Chondrocyte (in vitro differentiated cells): ENCODE results near the gene OSGEP. TPM values are rescaled to one million over a fixed set of nuclear protein-coding genes. Genes with fewer than 3 reads are reported as not detected.
A peak's percentile ranks its signal among the peaks of the same experiment; 100 is the strongest.

Source experiments
- DNase-seq: peaks from one replicate; pipeline ENCODE4 v3.0.0; 2021; ENCODE audit warnings: mixed read lengths, low spot score
- H3K27ac Mint-ChIP-seq: one replicate; pipeline ENCODE4 v1.8.0; 2021; ENCODE audit warnings: mild to moderate bottlenecking, moderate library complexity, mixed read lengths; ENCODE audit not compliant: unreplicated experiment
- H3K27me3 Mint-ChIP-seq: 2 replicates; pipeline ENCODE4 v1.8.0; 2021; ENCODE audit warnings: low read depth, mixed read lengths
- H3K36me3 Mint-ChIP-seq: 2 replicates; pipeline ENCODE4 v1.8.0; 2021; ENCODE audit warnings: low read depth, mixed read lengths
- H3K4me1 Mint-ChIP-seq: 2 replicates; pipeline ENCODE4 v1.8.0; 2021; ENCODE audit warnings: low read depth, mild to moderate bottlenecking, mixed read lengths
- H3K4me3 Mint-ChIP-seq: one replicate; pipeline ENCODE4 v1.8.0; 2021; ENCODE audit warnings: mild to moderate bottlenecking, moderate library complexity, mixed read lengths; ENCODE audit not compliant: unreplicated experiment
- H3K9me3 Mint-ChIP-seq: 2 replicates; pipeline ENCODE4 v1.8.0; 2021; ENCODE audit warnings: low read depth, mixed read lengths
- CTCF ChIP-seq: fragments of 200-600 bp; sonication (generic); IDR thresholded peaks from 2 replicates; pipeline ENCODE4 v1.5.0; 2021; ENCODE audit warnings: antibody characterized with exemption, mild to moderate bottlenecking, moderate library complexity
- total RNA-seq: library from RNA; stranded (reverse); gene quantifications from 3 replicates; pipeline ENCODE4 v1.2.1, GENCODE V29; 2021

OSGEP gene
- total RNA-seq, 1 donor from 2014 or later = 26.0 TPM

- Mint-ChIP-seq H3K4me3 (no peak overlapping the region), H3K27me3 (peaks cover 7% of the 10 kb centered on the region), H3K36me3 (peaks cover 33% of the 10 kb centered on the region), H3K27ac (no peak overlapping the region), H3K4me1 (no peaks in the 10 kb centered on the region), H3K9me3 (no peaks in the 10 kb centered on the region)
- no peak for DNase-seq
- TF ChIP-seq CTCF = no peak
Measured at GRCh38 chr14:20478894-20479293, 24.3 kb upstream of the OSGEP start.

DNA sequence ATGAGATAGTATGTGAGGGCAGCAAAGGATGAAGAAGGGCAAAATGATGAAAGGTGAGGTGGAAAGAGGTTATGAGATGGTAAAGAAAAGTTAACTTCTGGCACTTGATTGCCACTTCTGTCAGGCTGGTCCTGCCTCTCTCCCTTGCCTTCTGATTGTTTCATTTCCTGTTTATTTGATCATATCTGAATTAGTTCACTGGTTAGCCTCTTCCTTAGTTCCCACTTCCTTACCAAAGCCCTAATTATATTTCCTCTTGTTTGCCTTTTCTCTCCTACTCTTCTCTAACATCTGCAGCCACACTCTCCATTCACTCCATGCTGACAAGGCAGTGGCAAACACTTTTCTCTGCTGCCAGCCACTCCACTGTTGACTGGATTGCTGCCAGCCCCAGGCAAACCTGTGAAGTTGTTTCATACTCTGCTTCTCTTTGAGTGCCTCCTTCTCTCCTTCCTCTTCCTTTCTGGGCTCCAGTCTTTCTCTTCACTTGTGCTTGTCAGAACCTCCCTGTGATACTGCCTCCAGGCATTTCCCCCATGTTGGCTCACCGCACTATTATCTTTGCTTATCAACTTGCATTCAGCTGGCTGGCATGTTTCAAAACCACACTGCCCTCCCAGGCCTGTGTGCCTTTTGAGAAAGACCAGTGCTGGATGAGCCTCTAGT lies 22.7 kb upstream of the OSGEP start:
- no peak overlapping the region for H3K4me3 Mint-ChIP-seq
- DNase-seq = no peak

DNA sequence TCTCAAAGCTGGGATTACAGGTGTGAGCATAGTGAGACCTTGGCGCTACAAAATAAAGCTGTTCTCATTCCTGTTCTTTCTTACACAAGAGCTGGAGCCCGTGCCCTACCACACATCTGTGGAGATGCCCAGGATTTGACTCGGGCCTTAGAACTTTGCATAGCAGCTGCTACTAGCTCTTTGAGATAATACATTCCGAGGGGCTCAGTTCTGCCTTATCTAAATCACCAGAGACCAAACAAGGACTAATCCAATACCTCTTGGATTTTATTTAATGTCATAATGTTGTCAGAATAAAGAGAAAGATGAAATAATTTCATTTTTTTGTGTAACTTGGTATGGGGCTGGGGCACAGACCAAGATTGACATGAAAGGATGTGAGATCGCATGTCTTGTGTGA lies 22.2 kb upstream of the OSGEP start:
- no peak overlapping the region for H3K4me3 Mint-ChIP-seq
- no peaks in the 10 kb centered on the region for H3K9me3 Mint-ChIP-seq
- H3K27ac Mint-ChIP-seq = no peak overlapping the region
- H3K4me1 Mint-ChIP-seq = peaks cover 1% of the 10 kb centered on the region
- peaks cover 41% of the 10 kb centered on the region for H3K36me3 Mint-ChIP-seq
- no peak for DNase-seq
- TF ChIP-seq CTCF = no peak
- H3K27me3 Mint-ChIP-seq = no peaks in the 10 kb centered on the region

More for the DNA sequence above, 22.7 kb upstream of the OSGEP start:
- H3K27me3 Mint-ChIP-seq = no peaks in the 10 kb centered on the region
- peaks cover 40% of the 10 kb centered on the region for H3K36me3 Mint-ChIP-seq
- peak overlapping the region; percentile 55 for H3K27ac Mint-ChIP-seq
- no peaks in the 10 kb centered on the region for H3K9me3 Mint-ChIP-seq
- TF ChIP-seq CTCF = no peak
- no peaks in the 10 kb centered on the region for H3K4me1 Mint-ChIP-seq

- Mint-ChIP-seq H3K9me3 (no peaks in the 10 kb centered on the region), H3K36me3 (peaks cover 41% of the 10 kb centered on the region), H3K27ac (no peak overlapping the region), H3K4me1 (peaks cover 26% of the 10 kb centered on the region), H3K27me3 (no peaks in the 10 kb centered on the region), H3K4me3 (no peak overlapping the region)
- DNase-seq = no peak
- TF ChIP-seq CTCF = no peak
Measured at GRCh38 chr14:20472536-20473169, 18.0 kb upstream of the OSGEP start.

- H3K9me3 Mint-ChIP-seq = no peaks in the 10 kb centered on the region
- H3K4me1 Mint-ChIP-seq = peaks cover 26% of the 10 kb centered on the region
- peak overlapping the region; percentile 99 for H3K4me3 Mint-ChIP-seq
- no peak for TF ChIP-seq CTCF
- H3K36me3 Mint-ChIP-seq = peaks cover 25% of the 10 kb centered on the region
- H3K27me3 Mint-ChIP-seq = peaks cover 3% of the 10 kb centered on the region
- no peak for DNase-seq
- peak overlapping the region; percentile 98 for H3K27ac Mint-ChIP-seq
Measured at GRCh38 chr14:20470603-20470901, 15.9 kb upstream of the OSGEP start.
